Measurements from ENCODE around the gene SDR9C7.
"Not testable (repeated sequence)": the region's sequence is repeated elsewhere in the genome, so short reads cannot be mapped to it uniquely, and the experiment has no call there.

- TF ChIP-seq, protein P1, sequence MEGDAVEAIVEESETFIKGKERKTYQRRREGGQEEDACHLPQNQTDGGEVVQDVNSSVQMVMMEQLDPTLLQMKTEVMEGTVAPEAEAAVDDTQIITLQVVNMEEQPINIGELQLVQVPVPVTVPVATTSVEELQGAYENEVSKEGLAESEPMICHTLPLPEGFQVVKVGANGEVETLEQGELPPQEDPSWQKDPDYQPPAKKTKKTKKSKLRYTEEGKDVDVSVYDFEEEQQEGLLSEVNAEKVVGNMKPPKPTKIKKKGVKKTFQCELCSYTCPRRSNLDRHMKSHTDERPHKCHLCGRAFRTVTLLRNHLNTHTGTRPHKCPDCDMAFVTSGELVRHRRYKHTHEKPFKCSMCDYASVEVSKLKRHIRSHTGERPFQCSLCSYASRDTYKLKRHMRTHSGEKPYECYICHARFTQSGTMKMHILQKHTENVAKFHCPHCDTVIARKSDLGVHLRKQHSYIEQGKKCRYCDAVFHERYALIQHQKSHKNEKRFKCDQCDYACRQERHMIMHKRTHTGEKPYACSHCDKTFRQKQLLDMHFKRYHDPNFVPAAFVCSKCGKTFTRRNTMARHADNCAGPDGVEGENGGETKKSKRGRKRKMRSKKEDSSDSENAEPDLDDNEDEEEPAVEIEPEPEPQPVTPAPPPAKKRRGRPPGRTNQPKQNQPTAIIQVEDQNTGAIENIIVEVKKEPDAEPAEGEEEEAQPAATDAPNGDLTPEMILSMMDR (IDR thresholded peaks at IDR 0.05; ENCODE audit: insufficient read depth, low read length, poor library complexity, severe bottlenecking): not testable (repeated sequence)
- not testable (repeated sequence) for TF ChIP-seq EZH2phosphoT487 (conservative IDR thresholded peaks at IDR 0.05; ENCODE audit: low read length)
Observed at GRCh38 chr12:56943374-56943773, 9.2 kb upstream of the SDR9C7 start.

All from SU-DHL-6 (cell line).